IMR-90 (cell line): ENCODE measurements around the gene PIP4K2B. TPM values are rescaled to one million over a fixed set of nuclear protein-coding genes. Genes with fewer than 3 reads are reported as not detected.

Experiments
- ATAC-seq: fragments of 200-7000 bp; cut with Tn5 transposase; 2 replicates; pipeline ENCODE4 v1.9.1; 2020; ENCODE audit warnings: low read depth, mild to moderate bottlenecking, moderate library complexity
- BruUV-seq: library from RNA; stranded (reverse); fragments of 400-500 nt; replicated peaks from 2 replicates; lab custom pipeline; 2021; lab: Mats Ljungman, UMichigan
- CTCF ChIA-PET: fragments of 300-600 bp; formaldehyde crosslinking; extraction: SDS; loops from one replicate; lab custom pipeline; 2021; ENCODE audit warnings: antibody characterized with exemption; lab: Yijun Ruan, JAX
- POLR2A ChIA-PET: fragments of 300-600 bp; sonication (Branson Sonifier 250); formaldehyde crosslinking; loops from one replicate; lab custom pipeline; 2022; ENCODE audit warnings: antibody characterized with exemption; ENCODE audit not compliant: unreplicated experiment; lab: Charles Lee
- DNase-seq: peaks from one replicate; pipeline ENCODE4 v3.0.0; 2013
- H2AFZ ChIP-seq: replicated peaks from 2 replicates; pipeline ENCODE3; 2013; ENCODE audit warnings: low read length, mild to moderate bottlenecking; ENCODE audit not compliant: poor library complexity
- H2AK5ac ChIP-seq: 2 replicates; pipeline ENCODE4 v1.6.1; 2013; ENCODE audit warnings: low read depth, low read length, inconsistent platforms
- H2AK9ac ChIP-seq: replicated peaks from 2 replicates; pipeline ENCODE3; 2013; ENCODE audit warnings: mild to moderate bottlenecking, low read depth, low read length, moderate library complexity; ENCODE audit not compliant: poor library complexity
- H2BK120ac ChIP-seq: 2 replicates; pipeline ENCODE4 v1.6.1; 2013; ENCODE audit warnings: low read depth, low read length, inconsistent platforms
- H2BK15ac ChIP-seq: 3 replicates; pipeline ENCODE4 v1.6.1; 2013; ENCODE audit warnings: low read depth, low read length, inconsistent platforms
- H2BK20ac ChIP-seq: 2 replicates; pipeline ENCODE4 v1.6.1; 2013; ENCODE audit warnings: low read depth, mild to moderate bottlenecking, inconsistent platforms, low read length, moderate library complexity
- H2BK5ac ChIP-seq: 2 replicates; pipeline ENCODE4 v1.6.1; 2013; ENCODE audit warnings: mild to moderate bottlenecking, low read depth, low read length, inconsistent platforms; ENCODE audit not compliant: poor library complexity, severe bottlenecking
- H3K14ac ChIP-seq: replicated peaks from 2 replicates; pipeline ENCODE4 v1.6.1; 2013; ENCODE audit warnings: low read depth, low read length, inconsistent platforms
- H3K18ac ChIP-seq: 2 replicates; pipeline ENCODE4 v1.6.1; 2013; ENCODE audit warnings: low read depth, low read length, control low read depth
- H3K23ac ChIP-seq: 2 replicates; pipeline ENCODE4 v1.6.1; 2013; ENCODE audit warnings: low read depth, low read length, inconsistent platforms
- H3K27ac ChIP-seq: 2 replicates; pipeline ENCODE4 v1.5.1; 2013; ENCODE audit warnings: mild to moderate bottlenecking, control low read depth, low read length; ENCODE audit not compliant: insufficient read depth
- H3K27me3 ChIP-seq: 2 replicates; pipeline ENCODE4 v1.6.1; 2013; ENCODE audit warnings: low read length; ENCODE audit not compliant: control insufficient read depth, insufficient read depth
- H3K36me3 ChIP-seq: 2 replicates; pipeline ENCODE4 v1.6.1; 2013; ENCODE audit warnings: low read length, mixed read lengths; ENCODE audit not compliant: control insufficient read depth, insufficient read depth
- H3K4ac ChIP-seq: 2 replicates; pipeline ENCODE4 v1.6.1; 2013; ENCODE audit warnings: low read depth, low read length, inconsistent platforms
- H3K4me1 ChIP-seq: 2 replicates; pipeline ENCODE4 v1.6.1; 2013; ENCODE audit warnings: low read length, mixed read lengths; ENCODE audit not compliant: control insufficient read depth, insufficient read depth
- H3K4me2 ChIP-seq: 2 replicates; pipeline ENCODE4 v1.6.1; 2013; ENCODE audit warnings: low read depth, mild to moderate bottlenecking, control low read depth, low read length, moderate library complexity
- H3K4me3 ChIP-seq: 2 replicates; pipeline ENCODE4 v1.5.1; 2013; ENCODE audit warnings: low read depth, mild to moderate bottlenecking, control low read depth, low read length, moderate library complexity; ENCODE audit not compliant: insufficient read depth
- H3K56ac ChIP-seq: 2 replicates; pipeline ENCODE4 v1.6.1; 2013; ENCODE audit warnings: low read length, inconsistent platforms; ENCODE audit not compliant: insufficient read depth; ENCODE audit errors: extremely low read depth
- H3K79me1 ChIP-seq, 2 experiments: 2 replicates each; pipeline ENCODE4 v1.6.1; 2013; ENCODE audit warnings: low read length in 2 of 2, inconsistent platforms in 1 of 2, low read depth in 1 of 2
- H3K9ac ChIP-seq: 2 replicates; pipeline ENCODE4 v1.6.1; 2013; ENCODE audit warnings: low read depth, low read length, control low read depth
- H3K9me1 ChIP-seq: 2 replicates; pipeline ENCODE4 v1.6.1; 2013; ENCODE audit warnings: low read length, inconsistent platforms; ENCODE audit not compliant: insufficient read depth
- H3K9me3 ChIP-seq: 2 replicates; pipeline ENCODE4 v1.6.1; 2013; ENCODE audit warnings: low read length; ENCODE audit not compliant: control insufficient read depth, insufficient read depth
- H4K20me1 ChIP-seq: 2 replicates; pipeline ENCODE4 v1.6.1; 2013; ENCODE audit warnings: low read length, inconsistent platforms; ENCODE audit not compliant: insufficient read depth
- H4K5ac ChIP-seq: 2 replicates; pipeline ENCODE4 v1.6.1; 2013; ENCODE audit warnings: mild to moderate bottlenecking, low read depth, low read length, control low read depth
- H4K8ac ChIP-seq, 2 experiments: 2 replicates each; pipeline ENCODE4 v1.6.1; 2013; ENCODE audit warnings: low read depth in 2 of 2, low read length in 2 of 2, control low read depth in 1 of 2, inconsistent platforms in 1 of 2
- H4K91ac ChIP-seq: 2 replicates; pipeline ENCODE4 v1.6.1; 2013; ENCODE audit warnings: low read depth, low read length, inconsistent platforms; ENCODE audit not compliant: insufficient read depth
- BHLHE40 ChIP-seq: fragments of 150-350 bp; IDR thresholded peaks from 2 replicates; pipeline ENCODE4 v1.6.1; 2016; ENCODE audit warnings: mild to moderate bottlenecking, low read depth, low read length
- CEBPB ChIP-seq: IDR thresholded peaks from 2 replicates; pipeline ENCODE4 v1.6.1; 2012; ENCODE audit warnings: low read depth, low read length, improper control_type of control experiment
- CHD1 ChIP-seq: IDR thresholded peaks from 2 replicates; pipeline ENCODE4 v1.6.1; 2012; ENCODE audit warnings: low read depth, low read length, improper control_type of control experiment
- MAZ ChIP-seq: IDR thresholded peaks from 2 replicates; pipeline ENCODE4 v1.6.1; 2012; ENCODE audit warnings: low read depth, mild to moderate bottlenecking, low read length, improper control_type of control experiment, moderate library complexity, borderline replicate concordance
- MXI1 ChIP-seq: IDR thresholded peaks from 2 replicates; pipeline ENCODE4 v1.6.1; 2012; ENCODE audit warnings: low read depth, mild to moderate bottlenecking, low read length, moderate library complexity, borderline replicate concordance
- NFE2L2 ChIP-seq: fragments of 150-350 bp; IDR thresholded peaks from 2 replicates; pipeline ENCODE4 v1.6.1; 2016; ENCODE audit warnings: low read depth, mild to moderate bottlenecking, low read length
- POLR2A ChIP-seq: IDR thresholded peaks from 2 replicates; pipeline ENCODE4 v1.6.1; 2012; ENCODE audit warnings: mild to moderate bottlenecking, low read depth, low read length
- RCOR1 ChIP-seq: IDR thresholded peaks from 2 replicates; pipeline ENCODE4 v1.6.1; 2012; ENCODE audit warnings: mild to moderate bottlenecking, low read length, improper control_type of control experiment; ENCODE audit not compliant: insufficient replicate concordance
- RFX5 ChIP-seq: IDR thresholded peaks from 2 replicates; pipeline ENCODE4 v1.8.0; 2012; ENCODE audit warnings: low read depth, mild to moderate bottlenecking, low read length, moderate library complexity
- SMC3 ChIP-seq: fragments of 150-350 bp; IDR thresholded peaks from 2 replicates; pipeline ENCODE4 v1.6.1; 2016; ENCODE audit warnings: low read depth, mild to moderate bottlenecking, antibody characterized with exemption, low read length, moderate library complexity
- WGBS, 2 experiments: methylation state at CpG; one replicate each; pipeline versions ENCODE4 v1.1.5 to v1.1.7; 2013; ENCODE audit warnings: missing lambda C conversion rate in 2 of 2; ENCODE audit not compliant: insufficient read length in 1 of 2; ENCODE audit errors: extremely low coverage in 2 of 2; 5-methylcytosine and 5-hydroxymethylcytosine counted together
- dilution Hi-C: fragments of 300-500 bp; cut with HindIII; formaldehyde crosslinking; loops from one replicate; pipeline ENCODE4 v1.14.3; 2018; ENCODE audit warnings: low sequenced_read_pairs; ENCODE audit not compliant: unreplicated experiment
- in situ Hi-C: fragments of 300-500 bp; cut with MboI; formaldehyde crosslinking; loops from 3 replicates; pipeline ENCODE4 v1.14.3; 2019; ENCODE audit warnings: low sequenced_read_pairs, inconsistent platforms, mixed read lengths
- intact Hi-C: fragments of 100-400 bp; cut with micrococcal nuclease; formaldehyde crosslinking; loops from 2 replicates; pipeline ENCODE4 v1.10.0; 2022
- polyA plus RNA-seq, 3 experiments: library from polyadenylated mRNA; depleted of rRNA; stranded (reverse); fragments of >200 nt; gene quantifications; 2 replicates each; pipeline ENCODE4 v1.2.3, GENCODE V29; 2012; ENCODE audit warnings: low replicate concordance in 1 of 3
- total RNA-seq: library from RNA; depleted of rRNA; stranded (reverse); fragments of >200 nt; gene quantifications from 2 replicates; pipeline ENCODE4 v1.2.3, GENCODE V29; 2012
- TF ChIP-seq, protein P1 (sequence below): fragments of 150-350 bp; IDR thresholded peaks from 2 replicates; pipeline ENCODE4 v1.6.1; 2017; ENCODE audit warnings: mild to moderate bottlenecking, antibody characterized with exemption, low read length, low read depth
- TF ChIP-seq, protein P2 (sequence below): conservative IDR thresholded peaks from 2 replicates; pipeline ENCODE4 v1.5.1; 2012; ENCODE audit warnings: mild to moderate bottlenecking, low read depth, low read length, improper control_type of control experiment
- TF ChIP-seq, protein P3 (sequence below): fragments of 150-350 bp; IDR thresholded peaks from 2 replicates; pipeline ENCODE4 v1.6.1; 2016; ENCODE audit warnings: low read depth, mild to moderate bottlenecking, low read length, moderate library complexity, borderline replicate concordance

Gene PIP4K2B
- total and polyA plus RNA-seq, 2 of the 4 experiments (the other 2 are of a cell fraction): 40.0 to 40.2 TPM

DNA sequence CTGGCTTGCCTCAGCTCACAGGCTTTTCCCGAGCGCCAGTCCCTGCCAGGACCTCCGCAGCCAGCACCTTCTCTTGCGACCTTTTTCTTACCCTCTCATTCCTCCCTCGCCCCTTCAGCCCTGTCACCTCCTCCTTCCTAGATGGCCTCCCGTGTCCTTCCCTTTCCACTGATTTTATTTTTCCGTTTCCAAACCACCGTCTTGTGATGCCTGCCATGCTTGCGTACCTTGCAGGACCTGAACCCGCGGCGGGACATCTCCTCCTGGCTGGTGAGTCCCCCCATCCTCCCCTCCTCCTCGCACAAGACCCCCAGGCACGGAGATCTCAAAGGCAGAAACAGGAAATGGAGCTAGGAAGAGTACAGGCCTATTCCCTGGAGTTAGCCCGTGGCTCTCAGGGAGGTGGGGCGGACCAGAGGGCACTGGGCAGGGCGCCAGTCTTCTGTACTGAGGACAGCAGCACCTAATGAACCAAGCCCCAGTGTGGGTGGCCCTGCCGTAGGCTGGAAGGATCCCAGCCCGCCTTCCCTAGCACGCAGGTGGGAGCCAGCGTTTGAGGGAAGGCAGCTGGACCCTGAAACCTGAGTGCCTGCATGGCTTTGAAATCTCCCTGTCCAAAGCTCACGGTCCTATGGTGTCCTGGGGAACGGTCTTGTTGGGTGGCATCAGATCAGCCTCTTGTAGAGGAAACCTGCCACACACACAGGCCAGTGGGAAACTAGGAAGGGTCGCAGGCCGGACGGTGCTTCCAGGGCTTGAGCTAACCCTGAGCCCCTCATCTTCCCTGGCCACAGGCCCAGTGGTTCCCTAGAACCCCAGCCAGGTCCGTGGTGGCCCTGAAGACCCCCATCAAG, 68.6 kb downstream of the PIP4K2B start:
- 0 out of 2 replicates have a peak, but pooled peaks cover 11% of the 10 kb centered on the region for H3K9me1 ChIP-seq
- H3K9ac ChIP-seq: peak overlapping the region; percentile 97
- H2BK20ac ChIP-seq: no peak overlapping the region
- H2AK5ac ChIP-seq: peak overlapping the region; percentile 98
- peaks cover 30% of the 10 kb centered on the region for H3K36me3 ChIP-seq
- H3K4me2 ChIP-seq: peak overlapping the region; percentile 97
- ATAC-seq: peak; percentile 13
- intact Hi-C loops (no loop called here), dilution Hi-C loops (no loop called here), in situ Hi-C loops (loop anchor here (5.0 kb wide), 1 partner anchor 53 kb away; no protein-coding TSS in a partner anchor)
- WGBS, 2 experiments: 7% methylated on average over 12 of the region's 27 CpGs; no CpG with 5 or more reads in 1 of the 2 experiments
- peak overlapping the region; percentile 99 for H2AK9ac ChIP-seq
- peaks cover 33% of the 10 kb centered on the region for H4K20me1 ChIP-seq
- H2AFZ ChIP-seq: peak overlapping the region; percentile 94
- H3K4ac ChIP-seq: peak overlapping the region; percentile 95
- H3K23ac ChIP-seq: peak overlapping the region; percentile 98
- peak overlapping the region; percentile 87 for H3K27ac ChIP-seq
- peak; percentile 42 for DNase-seq
- peak overlapping the region; percentile 86 for H3K4me3 ChIP-seq
- no TSS peak for BruUV-seq
- peaks cover 15% of the 10 kb centered on the region for H3K4me1 ChIP-seq
- H3K27me3 ChIP-seq: no peaks in the 10 kb centered on the region
- H2BK5ac ChIP-seq: peak overlapping the region; percentile 78
- ChIA-PET POLR2A (no interaction called here), CTCF (interaction anchor here (0.5 to 1.8 kb wide), 2 partner anchors 53 to 245 kb away, joined by 3 to 4 read pairs; no protein-coding TSS in a partner anchor)
- H3K14ac ChIP-seq: peak overlapping the region; percentile 98
- peak overlapping the region; percentile 80 for H3K18ac ChIP-seq
- H3K79me1 ChIP-seq: peaks cover 11 to 61% of the 10 kb centered on the region in 2 experiments; a peak in 3 of 4 replicates
- peak overlapping the region; percentile 71 for H4K5ac ChIP-seq
- 0 out of 3 replicates have a peak overlapping the region, but pooled peaks have one; percentile 3 for H2BK15ac ChIP-seq
- H3K9me3 ChIP-seq: no peaks in the 10 kb centered on the region
- H4K8ac ChIP-seq: peak overlapping the region; percentile 23 to 80
- H3K56ac ChIP-seq: peak overlapping the region; percentile 93
- H2BK120ac ChIP-seq: peak overlapping the region; percentile 13; the same call in 1 of the 2 replicates
- H4K91ac ChIP-seq: peak overlapping the region; percentile 75
- TF ChIP-seq POLR2A (no peak), MXI1 (no peak), MAZ (no peak), RFX5 (no peak), CEBPB (no peak), CHD1 (no peak), BHLHE40 (no peak), NFE2L2 (no peak), RCOR1 (no peak), SMC3 (no peak)
- TF ChIP-seq, protein P1, sequence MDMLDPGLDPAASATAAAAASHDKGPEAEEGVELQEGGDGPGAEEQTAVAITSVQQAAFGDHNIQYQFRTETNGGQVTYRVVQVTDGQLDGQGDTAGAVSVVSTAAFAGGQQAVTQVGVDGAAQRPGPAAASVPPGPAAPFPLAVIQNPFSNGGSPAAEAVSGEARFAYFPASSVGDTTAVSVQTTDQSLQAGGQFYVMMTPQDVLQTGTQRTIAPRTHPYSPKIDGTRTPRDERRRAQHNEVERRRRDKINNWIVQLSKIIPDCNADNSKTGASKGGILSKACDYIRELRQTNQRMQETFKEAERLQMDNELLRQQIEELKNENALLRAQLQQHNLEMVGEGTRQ: no peak
- TF ChIP-seq, protein P2, sequence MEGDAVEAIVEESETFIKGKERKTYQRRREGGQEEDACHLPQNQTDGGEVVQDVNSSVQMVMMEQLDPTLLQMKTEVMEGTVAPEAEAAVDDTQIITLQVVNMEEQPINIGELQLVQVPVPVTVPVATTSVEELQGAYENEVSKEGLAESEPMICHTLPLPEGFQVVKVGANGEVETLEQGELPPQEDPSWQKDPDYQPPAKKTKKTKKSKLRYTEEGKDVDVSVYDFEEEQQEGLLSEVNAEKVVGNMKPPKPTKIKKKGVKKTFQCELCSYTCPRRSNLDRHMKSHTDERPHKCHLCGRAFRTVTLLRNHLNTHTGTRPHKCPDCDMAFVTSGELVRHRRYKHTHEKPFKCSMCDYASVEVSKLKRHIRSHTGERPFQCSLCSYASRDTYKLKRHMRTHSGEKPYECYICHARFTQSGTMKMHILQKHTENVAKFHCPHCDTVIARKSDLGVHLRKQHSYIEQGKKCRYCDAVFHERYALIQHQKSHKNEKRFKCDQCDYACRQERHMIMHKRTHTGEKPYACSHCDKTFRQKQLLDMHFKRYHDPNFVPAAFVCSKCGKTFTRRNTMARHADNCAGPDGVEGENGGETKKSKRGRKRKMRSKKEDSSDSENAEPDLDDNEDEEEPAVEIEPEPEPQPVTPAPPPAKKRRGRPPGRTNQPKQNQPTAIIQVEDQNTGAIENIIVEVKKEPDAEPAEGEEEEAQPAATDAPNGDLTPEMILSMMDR: no peak
- TF ChIP-seq, protein P3, sequence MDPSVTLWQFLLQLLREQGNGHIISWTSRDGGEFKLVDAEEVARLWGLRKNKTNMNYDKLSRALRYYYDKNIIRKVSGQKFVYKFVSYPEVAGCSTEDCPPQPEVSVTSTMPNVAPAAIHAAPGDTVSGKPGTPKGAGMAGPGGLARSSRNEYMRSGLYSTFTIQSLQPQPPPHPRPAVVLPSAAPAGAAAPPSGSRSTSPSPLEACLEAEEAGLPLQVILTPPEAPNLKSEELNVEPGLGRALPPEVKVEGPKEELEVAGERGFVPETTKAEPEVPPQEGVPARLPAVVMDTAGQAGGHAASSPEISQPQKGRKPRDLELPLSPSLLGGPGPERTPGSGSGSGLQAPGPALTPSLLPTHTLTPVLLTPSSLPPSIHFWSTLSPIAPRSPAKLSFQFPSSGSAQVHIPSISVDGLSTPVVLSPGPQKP: no peak
